Muscle of back (tissue), 10 donors: ENCODE results near the gene EAF2. TPM values are rescaled to one million over a fixed set of nuclear protein-coding genes. Genes with fewer than 3 reads are reported as not detected.

ENCODE experiments used
- polyA plus RNA-seq, 10 donors: library from polyadenylated mRNA; unstranded; fragments of 120-200 nt; gene quantifications; one replicate each; pipeline ENCODE4 v1.2.1, GENCODE V29; 2013; ENCODE audit not compliant: insufficient read length in 10 of 10

Gene EAF2
- polyA plus RNA-seq, 10 donors, result 5.6 to 9.3 (median 7.1) TPM

Other genes with a start within 250 kb of the EAF2 start
- gene FBXO40, start 241.8 kb upstream of the EAF2 start, polyA plus RNA-seq, result 1 to 10 TPM; 2.0 to 5.1 (median 2.4) TPM
- 10 to 100 TPM in 1 of 10 donors, 1 to 10 TPM in 9; 4.2 to 21.2 (median 7.2) TPM for gene HCLS1, start 174.3 kb upstream of the EAF2 start, polyA plus RNA-seq
- gene GOLGB1, start 85.5 kb upstream of the EAF2 start, polyA plus RNA-seq, result 10 to 100 TPM; 37.1 to 52.3 (median 42.8) TPM
- gene IQCB1, start 149 bp upstream of the EAF2 start, polyA plus RNA-seq, result 10 to 100 TPM; 14.0 to 29.7 (median 19.5) TPM
- 10 to 100 TPM; 14.0 to 71.2 (median 42.1) TPM for gene SLC15A2, start 59.2 kb downstream of the EAF2 start, polyA plus RNA-seq
- under 1 TPM; 0.15 to 0.41 (median 0.27) TPM for gene ILDR1, start 187.0 kb downstream of the EAF2 start, polyA plus RNA-seq
- gene CD86, start 220.2 kb downstream of the EAF2 start, polyA plus RNA-seq, result 1 to 10 TPM; 1.8 to 4.1 (median 2.8) TPM